Adrenal gland (tissue), 5 donors: ENCODE data around the gene RAB5B.

Experiments used
- POLR2A ChIP-seq, 2 donors: fragments of 450-650 bp; IDR thresholded peaks; one replicate each; pipeline ENCODE4 v1.6.1; 2017; ENCODE audit warnings: antibody characterized with exemption in 2 of 2, mild to moderate bottlenecking in 2 of 2, moderate library complexity in 1 of 2
- TF ChIP-seq, protein P1 (sequence below), 6 experiments: fragments of 450-650 bp in 4 of 6; fragments of 200-600 bp in 2 of 6; sonication (generic) in 1 of 6; IDR thresholded peaks; 1 replicate in 5 of 6; 2 replicates in 1 of 6; pipeline versions ENCODE4 v1.5.1 to v1.8.0; 2016 to 2021; ENCODE audit warnings: antibody characterized with exemption in 6 of 6, mild to moderate bottlenecking in 2 of 6, moderate library complexity in 1 of 6
- donor health status: DM: no; HTN: no; CAD: no.

DNA sequence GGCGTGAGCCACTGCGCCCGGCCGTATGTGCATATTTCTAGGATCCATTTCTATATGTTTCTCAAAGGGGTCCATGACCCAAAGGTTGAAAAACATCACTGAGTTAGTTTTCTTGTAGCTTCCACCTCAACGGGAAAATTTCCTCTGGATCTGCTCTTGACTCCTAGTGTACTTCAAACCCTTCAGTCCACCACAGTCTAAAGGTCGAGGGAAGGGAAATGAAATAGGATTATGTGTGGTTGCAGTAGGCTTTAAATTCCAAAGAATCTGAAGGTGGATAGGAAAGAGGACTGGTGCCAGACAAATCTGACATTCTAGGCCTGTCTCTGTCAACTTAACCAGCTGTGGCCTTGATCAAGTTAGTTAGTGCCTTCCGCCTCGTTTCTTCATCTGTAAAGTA is 21.5 kb downstream of the RAB5B start:
- TF ChIP-seq, protein P1, sequence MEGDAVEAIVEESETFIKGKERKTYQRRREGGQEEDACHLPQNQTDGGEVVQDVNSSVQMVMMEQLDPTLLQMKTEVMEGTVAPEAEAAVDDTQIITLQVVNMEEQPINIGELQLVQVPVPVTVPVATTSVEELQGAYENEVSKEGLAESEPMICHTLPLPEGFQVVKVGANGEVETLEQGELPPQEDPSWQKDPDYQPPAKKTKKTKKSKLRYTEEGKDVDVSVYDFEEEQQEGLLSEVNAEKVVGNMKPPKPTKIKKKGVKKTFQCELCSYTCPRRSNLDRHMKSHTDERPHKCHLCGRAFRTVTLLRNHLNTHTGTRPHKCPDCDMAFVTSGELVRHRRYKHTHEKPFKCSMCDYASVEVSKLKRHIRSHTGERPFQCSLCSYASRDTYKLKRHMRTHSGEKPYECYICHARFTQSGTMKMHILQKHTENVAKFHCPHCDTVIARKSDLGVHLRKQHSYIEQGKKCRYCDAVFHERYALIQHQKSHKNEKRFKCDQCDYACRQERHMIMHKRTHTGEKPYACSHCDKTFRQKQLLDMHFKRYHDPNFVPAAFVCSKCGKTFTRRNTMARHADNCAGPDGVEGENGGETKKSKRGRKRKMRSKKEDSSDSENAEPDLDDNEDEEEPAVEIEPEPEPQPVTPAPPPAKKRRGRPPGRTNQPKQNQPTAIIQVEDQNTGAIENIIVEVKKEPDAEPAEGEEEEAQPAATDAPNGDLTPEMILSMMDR (IDR thresholded peaks at IDR 0.05) = no peak
- no peak for TF ChIP-seq POLR2A (IDR thresholded peaks at IDR 0.05)
